Activated CD4-positive, alpha-beta T cell treated with anti-CD3 and anti-CD28 coated beads, Interleukin-2, amount 50 U/mL, for 4 hours (primary cell): ENCODE data around the gene PLAU.
"Not testable (repeated sequence)": the region's sequence is repeated elsewhere in the genome, so short reads cannot be mapped to it uniquely, and the experiment has no call there.

Experiments used
- DNase-seq, 2 experiments: peaks; one replicate each; pipeline ENCODE4 v3.0.0-alpha.2; 2020

Gene PLAU

DNA sequence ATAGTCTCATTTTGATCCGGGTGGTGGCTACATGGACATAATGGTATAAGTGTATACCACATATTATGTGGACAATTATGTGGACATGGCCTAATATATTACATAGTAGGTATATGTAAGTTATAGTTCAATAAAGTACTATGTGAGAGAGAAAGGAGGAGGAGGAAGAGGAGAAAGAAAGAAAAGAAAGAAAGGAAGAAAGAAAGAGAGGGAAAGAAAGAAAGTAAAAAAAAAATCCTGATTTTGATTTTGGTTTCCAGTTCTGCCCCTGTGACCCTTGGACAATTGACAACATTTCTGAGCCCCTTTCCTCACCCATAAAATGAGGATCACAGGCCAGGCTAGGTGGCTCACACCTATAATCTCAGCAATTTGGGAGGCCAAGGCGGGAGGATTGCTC lies 44.8 kb downstream of the PLAU start:
- DNase-seq: no peak

GRCh38 chr10:73956476-73957359 lies 45.8 kb downstream of the PLAU start:
- no peak for DNase-seq

DNA sequence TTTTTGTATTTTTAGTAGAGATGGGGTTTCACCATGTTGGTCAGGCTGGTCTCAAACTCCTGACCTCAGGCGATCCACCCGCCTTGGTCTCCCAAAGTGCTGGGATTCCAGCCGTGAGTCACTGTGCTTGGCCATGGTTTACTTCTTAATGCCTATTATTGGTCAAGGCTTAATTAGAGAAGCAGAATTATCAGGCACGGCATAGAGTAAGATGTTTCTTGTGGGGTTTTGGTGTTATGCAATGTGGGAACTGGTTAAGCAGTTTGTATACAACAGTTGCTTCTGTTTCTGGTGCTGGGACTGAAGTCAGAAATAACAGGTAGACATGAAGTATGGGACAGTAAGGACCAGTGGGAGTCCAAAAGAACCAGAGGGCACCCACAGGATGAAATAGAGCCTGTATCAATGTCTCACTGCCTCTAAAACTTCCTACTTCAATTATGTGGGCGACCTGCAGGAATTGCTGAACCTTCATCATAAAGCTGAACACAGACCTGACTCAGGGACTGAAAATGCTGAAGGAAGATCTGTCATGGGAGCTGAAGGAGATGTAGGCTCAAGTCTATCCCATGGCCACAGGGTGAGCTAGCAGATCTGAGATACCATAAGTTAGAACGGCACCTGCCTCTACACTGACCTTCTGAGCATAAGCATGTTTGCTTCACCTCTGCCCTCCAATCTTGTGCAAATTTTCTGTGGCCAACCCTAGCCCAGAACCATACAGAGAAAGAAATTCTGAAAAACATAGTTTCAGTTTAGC lies 48.7 kb downstream of the PLAU start:
- DNase-seq: no peak

DNA sequence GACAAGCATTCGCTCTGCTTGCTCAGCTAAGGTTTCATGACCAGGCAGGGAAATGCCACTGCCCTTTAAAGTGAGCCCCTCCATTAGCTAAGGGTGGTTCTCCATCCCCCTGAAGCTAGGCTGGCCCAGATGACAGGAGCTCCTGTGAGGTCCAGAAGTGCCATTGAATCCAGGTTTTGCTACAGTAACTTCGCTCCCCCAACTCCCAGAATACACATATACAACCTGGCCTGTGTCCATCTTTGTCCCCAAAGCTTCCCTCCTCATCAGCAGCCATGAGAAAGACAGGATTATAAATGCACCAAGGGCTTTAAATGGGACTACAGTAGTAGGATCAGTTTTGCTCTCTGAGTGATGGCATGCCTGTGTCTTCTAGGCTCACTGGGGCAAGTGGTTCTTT lies 51.5 kb downstream of the PLAU start:
- no peak for DNase-seq

DNA sequence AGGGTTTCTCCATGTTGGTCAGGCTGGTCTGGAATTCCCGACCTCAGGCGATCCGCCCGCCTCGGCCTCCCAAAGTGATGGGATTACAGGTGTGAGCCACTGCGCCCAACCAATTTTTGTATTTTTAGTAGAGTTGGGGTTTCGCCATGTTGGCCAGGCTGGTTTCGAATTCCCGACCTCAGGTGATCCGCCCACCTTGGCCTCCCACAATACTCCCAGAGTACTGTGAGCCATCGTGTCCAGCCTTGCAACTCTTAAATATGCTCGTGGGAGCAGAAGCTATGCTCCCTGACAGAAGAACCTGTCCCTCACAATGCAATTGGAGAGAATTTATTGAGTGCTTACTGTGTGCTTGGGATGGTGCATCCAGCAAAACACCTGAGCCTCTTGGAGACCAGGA lies 52.6 kb downstream of the PLAU start:
- not testable (repeated sequence) for DNase-seq

DNA sequence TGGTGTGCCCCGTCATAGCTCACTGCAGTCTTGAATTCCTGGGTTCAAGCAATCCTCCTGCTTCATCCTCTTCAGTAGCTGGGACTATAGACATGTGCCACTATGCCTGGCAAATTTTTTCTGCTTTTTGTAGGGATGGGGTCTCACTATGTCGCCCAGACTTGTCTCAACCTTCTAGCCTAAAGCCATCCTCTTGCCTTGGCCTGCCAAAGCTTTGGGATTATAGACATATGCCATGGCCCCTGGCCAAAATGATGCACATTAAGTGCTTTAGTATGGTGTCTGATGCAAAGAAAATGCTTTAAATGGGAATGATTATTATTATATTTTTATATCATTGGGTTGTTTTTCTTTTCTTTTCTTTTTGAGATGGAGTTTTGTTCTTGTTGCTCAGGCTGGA lies 53.8 kb downstream of the PLAU start:
- DNase-seq: no peak

DNA sequence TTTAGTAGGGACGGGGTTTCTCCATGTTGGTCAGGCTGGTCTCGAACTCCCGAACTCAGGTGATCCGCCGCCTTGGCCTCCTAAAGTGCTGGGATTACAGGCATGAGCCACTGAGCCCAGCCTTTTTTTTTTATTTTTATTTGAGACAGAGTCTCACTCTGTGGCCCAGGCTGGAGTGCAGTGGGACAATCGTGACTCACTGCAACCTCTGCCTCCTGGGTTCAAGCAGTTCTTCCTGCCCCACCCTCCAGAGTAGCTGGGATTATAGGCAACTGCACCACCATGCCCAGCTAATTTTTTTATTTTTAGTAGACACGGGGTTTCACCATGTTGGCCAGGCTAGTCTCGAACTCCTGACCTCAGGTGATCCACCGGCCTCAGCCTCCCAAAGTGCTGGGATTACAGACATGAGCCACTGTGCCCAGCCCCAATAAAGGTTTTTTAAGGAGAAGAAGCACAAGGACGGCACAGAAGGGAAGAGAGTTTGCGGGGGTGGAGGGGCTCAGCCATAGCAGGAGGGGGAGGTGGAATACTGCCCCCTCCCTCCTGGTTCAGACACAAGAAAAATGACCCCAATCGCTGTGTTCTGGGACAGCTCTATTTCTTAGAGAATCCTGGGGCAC lies 54.4 kb downstream of the PLAU start:
- not testable (repeated sequence) for DNase-seq

DNA sequence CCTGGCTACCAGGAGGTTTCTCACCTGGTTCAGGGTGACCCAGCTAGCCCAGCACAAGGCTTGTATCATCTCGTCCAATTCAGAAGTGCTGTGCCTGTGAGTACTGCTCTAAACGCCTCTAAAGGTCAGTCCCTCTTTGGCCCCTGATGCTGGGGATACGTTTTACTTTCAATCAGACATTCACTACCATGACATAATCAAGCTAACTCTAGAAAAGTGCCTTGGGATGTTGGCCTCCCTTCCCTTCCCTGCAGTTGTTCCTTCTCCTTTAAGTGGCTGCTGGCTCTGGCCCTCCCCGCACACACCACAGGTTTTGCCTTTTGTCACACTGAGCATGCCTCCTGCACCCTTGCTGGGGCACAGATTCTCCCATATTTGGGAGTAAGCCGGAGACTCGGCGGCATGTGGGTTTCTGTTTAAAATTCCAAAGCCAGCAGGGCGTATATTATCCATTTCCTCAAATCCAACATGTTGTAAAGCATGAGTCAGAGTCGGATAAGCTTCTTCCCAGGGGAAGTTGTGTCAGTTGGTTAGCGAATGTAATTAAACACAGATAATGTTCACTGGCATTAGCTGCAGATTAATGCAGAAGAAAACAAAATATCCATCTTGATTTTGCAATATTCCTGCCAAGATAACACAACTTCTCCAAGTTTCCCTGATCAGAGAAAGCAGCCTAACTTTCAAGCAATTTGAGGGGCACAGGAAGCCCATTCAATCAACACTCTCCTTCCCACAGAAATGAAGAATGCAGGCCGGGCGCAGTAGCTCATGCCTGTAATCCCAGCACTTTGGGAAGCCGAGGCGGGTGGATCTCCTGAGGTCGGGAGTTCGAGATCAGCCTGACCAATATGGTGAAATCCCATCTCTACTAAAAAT lies 55.2 kb downstream of the PLAU start:
- no peak for DNase-seq

- DNase-seq: no peak
These were observed 56.1 kb downstream of the PLAU start for GRCh38 chr10:73967022-73967429.
